HG02938 (cell line): ENCODE results near the gene RNU1-2.
"Not testable (repeated sequence)": the region's sequence is repeated elsewhere in the genome, so short reads cannot be mapped to it uniquely, and the experiment has no call there.

Experiments used
- ATAC-seq: cut with Tn5 transposase; IDR thresholded peaks from one replicate; pipeline ENCODE4 v1.9.1; 2021; ENCODE audit warnings: mild to moderate bottlenecking, moderate library complexity; ENCODE audit not compliant: unreplicated experiment

RNU1-2 gene

DNA sequence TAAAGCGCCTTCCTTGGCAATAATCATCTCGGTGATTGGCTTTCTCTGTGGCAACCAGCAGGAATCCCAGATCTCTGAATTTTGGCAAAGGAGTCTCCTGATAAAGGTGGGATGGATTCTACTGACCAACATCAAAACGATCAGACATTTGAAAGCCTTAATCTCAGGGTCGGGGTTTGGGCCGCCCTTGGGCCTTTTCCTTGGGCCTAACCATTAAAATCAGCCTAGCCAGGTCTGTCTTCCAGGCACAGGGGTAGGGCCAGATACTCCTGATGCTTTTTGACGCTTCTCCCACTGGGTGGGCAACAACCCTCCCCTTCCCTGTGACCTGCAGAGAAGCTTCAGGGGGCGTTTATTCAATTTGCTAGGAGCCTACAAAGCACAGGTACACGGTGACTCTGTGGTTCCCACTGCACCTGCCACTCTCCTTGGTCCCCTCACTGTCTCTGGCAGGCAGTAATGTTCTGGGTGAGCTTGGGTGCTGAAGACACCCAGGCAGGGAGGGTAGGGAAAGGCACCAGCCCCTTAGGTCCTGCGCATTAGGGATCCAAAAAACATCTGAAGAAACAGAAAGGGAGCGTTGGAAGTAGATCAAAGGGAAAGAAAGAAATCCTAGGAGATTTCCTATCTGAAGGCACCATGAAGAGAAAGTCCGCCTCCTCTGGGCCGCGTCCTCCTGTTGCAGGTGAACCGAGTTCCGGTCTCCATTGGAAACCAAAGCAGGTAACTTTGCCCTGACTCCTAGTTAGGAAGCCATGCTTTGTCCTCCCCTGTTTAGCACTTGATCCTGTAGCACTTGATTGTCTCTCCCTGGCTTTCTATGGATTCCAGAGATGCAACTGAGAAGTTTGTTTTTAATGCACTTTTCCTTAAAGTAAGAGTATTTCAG lies 12.3 kb downstream of the RNU1-2 start:
- ATAC-seq = no peak

DNA sequence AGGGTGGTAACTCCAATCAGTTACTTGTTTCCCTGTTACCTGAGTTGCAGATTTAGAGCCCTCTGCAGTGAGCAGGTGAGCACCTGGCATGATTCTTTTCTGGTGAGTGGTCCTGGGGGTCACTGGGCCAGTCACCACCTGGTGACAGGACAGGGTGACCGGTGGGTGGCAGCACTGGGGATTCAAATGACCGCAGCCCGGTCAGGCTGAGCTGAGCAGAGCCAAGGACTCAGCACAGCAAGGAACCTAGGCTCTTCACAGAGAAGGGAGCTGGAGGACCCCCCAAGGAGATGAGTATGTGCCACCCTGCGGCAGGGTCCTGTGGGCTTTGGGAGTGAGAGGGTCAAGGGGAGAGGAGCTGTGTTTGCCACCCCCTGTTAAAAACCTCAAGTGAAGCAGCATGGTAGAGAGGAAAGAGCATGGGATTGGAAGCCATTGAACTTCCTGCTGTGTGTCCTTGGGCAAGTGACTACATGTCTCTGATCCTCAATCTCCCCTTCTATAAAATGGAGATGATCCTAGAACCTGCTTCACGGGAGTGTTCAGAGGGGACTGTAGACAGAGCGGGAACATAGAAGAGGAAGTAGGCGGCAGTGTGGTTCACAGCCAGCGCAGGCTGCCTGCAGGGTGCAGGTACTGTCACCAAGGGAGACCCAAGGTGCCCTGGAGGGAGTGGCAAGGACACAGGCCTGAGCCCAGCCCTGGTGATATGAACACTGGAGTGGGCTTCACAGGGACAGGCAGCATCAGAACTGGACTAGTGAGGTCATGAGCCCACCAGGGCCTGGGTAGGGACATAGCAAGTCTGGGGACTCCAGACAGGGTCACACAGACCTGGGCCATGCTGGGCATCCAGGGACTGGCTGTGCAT lies 16.3 kb downstream of the RNU1-2 start:
- ATAC-seq = not testable (repeated sequence)

DNA sequence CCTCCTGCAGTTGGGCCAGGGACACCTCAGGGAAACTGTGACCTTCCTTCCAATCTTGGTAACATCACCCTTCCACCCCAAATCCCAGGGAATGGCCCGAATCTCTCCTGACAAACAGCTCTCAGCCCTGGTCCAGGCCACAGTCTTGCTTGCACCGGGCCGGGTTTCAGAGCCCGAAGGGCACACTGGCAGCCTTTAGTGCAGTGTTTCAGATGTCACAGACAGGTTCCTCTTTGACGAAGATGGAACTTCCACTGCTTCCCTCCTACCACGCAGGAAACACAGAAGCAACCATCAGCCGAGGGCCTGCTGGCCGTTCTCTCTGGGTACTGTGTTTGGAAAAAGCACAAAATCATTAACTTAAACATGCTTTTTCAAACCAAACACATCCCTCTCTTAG lies 17.0 kb downstream of the RNU1-2 start:
- ATAC-seq = not testable (repeated sequence)

DNA sequence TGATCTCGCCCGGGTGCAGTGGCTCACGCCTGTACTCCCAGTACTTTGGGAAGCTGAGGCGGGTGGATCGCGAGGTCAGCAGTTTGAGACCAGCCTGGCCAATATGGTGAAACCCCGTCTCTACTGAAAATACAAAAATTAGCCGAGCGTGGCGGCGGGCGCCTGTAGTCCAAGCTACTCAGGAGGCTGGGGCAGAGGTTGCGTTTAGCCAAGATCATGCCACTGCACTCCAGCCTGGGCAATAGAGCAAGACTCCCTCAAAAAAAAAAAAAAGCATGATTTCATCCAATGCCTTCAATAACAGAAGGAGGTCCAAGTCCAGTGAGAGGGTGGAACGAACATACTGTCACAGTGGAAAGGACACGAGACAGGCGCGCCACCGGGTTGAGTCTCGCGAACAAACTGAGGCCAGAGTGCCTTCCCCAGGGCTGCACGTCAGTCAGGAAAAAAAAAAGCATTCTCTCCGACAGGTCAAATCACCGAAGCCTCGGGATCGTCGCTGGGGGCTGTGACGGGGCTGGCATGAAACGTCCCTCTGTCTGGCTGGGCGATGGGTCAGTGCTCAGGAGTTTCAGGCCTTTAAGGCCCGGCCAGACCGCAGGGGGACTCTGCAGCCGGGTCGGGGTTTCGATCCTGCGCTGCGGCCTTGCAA lies 17.5 kb downstream of the RNU1-2 start:
- peak; percentile 13 for ATAC-seq

DNA sequence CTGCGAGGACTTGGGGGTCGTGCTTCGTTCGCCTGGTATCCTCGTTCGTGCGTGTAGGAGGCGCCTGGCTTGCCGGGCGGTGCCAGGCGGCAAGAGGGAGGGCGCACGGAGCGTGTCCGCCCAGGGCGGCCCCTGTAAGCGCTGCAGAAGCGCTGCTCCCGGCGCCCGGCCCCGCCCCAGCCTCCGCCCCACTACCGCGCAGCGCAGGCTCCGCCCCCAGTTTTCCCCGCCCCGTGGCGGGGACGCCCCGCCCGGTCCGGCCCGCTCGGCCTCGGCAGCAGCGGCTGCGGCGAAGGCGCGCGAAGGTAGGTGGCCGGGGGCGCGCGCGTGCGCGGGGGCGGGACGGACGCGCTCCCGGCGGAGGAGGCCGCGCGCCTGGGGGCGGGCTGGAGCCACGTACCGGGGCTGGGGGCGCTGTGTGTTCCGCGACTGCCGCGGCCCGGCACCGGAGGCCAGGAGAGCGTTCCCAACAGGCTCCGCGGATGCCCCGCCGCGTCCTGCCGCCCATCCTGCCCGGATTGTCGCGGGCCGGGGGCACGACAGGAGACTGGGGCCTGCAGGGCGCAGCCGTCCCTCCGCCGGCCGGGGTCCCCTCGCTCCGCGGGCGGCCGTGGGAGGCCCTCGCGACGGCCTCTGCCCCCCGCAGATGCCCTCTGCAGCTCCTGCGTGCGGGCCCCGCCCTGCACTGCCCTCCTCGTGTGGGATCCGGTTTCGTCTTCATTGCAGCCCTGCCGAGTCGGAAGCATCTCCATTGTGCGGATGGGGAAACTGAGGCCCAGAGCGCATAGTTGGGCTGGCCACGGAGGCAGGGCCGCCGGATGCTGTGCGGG lies 18.3 kb downstream of the RNU1-2 start:
- peak; percentile 61 for ATAC-seq

DNA sequence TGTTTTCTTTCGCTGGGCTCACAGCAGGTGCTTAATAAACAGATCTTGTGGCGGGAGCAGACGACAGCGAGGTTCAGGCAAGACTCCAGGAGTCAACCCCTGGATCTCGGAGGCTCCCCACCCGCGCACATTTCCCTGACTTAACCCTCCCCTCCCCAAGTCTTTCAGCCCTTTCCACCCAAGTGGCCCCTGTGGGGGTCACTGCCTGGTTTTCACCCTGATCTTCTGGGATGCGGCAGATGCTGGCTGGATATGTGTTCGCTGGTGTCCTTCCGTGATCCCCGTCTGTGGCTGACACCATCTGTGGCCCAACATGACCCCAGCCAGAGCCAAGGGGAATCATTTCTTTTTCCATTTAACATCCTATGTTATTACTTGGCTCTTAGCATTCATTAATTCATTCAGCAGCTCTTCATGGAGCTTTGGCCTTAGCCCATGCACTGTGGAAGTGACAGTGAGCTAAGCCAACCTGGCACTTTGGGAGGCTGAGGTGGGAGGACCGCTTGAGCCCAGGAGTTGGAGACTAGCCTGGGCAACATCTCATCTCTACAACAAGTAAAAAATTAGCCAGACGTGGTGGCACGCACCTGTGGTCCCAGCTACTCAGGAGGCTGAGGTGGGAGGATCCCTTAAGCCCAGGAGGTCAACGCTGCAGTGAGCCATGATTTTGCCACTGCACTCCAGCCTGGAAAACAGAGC lies 19.3 kb downstream of the RNU1-2 start:
- ATAC-seq = not testable (repeated sequence)

DNA sequence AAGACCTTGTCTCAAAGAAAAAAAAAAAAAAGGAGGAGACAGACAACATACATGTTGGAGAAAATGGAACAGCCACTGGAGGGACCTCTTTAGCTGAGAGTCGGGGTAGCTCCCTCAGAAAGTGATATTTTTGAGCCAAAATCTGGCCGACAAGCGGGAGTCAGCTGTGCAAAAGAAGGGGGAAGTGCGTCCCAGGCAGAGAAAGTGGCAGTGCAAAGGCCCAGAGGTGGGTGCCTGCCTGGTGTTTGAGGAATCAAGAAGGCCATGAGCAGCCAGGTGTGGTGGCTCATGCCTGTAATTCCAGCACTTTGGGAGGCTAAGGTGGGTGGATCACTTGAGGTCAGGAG lies 19.8 kb downstream of the RNU1-2 start:
- ATAC-seq = no peak

DNA sequence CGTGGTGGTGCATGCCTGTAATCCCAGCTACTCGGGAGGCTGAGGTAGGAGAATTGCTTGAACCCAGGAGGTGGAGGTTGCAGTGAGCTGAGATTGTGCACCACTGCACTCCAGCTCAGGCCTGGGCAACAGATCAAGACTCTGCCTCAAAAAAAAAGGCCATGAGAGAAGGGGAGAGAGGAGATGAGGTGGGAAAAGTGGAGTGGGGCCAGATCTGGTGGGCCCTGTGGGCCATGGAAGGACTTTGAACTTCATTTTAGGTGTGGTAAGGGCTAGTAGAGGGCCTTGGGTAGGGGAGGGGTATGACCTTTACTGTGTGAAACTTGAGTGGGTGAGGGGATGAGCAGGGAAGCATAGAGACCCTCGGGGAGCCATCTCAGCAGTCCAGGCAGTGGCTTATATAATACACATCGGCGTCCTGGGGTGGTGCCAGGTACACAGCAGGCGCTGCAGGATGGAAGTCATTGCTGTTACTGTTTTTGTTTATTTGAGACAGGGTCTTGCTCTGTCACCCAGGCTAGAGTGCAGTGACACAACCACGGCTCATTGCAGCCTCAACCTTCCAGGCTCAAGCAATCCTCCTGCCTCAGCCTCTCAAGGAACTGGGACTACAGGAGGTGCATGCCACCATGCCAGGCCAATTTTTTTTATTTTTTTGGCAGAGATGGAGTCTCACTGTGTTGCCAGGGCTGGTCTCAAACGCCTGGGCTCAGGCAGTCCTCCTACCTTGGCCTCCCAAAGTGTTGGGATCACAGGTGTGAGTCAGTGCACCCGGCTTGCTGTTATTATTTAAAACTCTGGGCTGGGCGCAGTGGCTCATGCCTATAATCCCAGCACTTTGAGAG lies 20.5 kb downstream of the RNU1-2 start:
- ATAC-seq = not testable (repeated sequence)

DNA sequence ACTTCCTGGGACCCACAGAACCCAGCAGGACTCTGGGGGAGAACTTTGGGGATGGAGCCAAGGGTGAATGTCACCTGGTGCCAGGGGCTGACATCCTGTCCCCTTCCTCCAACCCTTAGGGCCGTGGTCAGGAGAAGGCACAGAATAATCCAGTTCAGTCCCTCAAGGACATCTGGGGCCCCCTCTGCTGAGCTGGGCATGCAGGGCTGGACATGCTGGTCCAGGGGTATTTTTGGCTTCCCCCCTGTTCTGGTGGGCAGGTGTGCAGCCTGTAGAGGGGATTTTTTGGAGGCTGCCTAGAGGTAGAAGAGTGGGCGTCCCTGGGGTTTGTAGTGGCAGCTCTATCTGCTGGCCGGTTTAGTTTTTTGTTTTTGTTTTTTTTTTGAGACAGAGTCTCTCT lies 22.6 kb downstream of the RNU1-2 start:
- ATAC-seq = no peak

DNA sequence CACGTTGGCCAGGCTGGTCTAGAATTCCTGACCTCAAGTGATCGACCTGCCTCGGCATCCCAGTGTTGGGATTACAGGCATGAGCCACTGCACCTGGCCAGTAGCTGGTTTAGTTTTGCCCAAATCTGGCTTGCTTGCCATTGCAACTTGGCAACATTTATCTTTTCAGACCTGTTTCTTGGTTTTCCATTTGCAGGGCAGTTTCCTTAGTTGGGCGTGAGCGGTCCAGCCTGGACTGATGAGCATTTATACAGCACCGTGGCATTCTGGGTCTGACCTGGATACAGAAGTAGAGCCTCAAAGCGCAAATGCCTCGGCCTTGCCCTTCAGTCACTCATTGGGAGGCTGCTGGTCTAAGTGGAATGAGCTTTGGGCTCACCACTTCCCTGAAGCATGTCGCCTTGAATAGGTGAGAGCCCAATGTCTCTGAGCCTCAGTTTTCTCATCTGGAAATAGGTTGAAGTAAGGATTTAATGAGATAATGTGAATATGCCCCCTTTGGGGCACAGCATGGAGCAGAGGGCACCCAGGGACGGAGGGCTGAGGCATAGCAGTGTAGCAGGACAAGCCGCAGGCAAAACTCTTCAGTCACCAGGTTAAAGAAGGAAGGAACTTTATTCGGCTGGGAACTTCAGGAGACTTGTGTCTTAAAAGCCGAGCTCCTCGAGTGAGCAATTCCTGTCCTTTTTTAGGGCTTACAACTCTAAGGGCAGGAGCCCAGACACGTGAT lies 23.3 kb downstream of the RNU1-2 start:
- not testable (repeated sequence) for ATAC-seq

DNA sequence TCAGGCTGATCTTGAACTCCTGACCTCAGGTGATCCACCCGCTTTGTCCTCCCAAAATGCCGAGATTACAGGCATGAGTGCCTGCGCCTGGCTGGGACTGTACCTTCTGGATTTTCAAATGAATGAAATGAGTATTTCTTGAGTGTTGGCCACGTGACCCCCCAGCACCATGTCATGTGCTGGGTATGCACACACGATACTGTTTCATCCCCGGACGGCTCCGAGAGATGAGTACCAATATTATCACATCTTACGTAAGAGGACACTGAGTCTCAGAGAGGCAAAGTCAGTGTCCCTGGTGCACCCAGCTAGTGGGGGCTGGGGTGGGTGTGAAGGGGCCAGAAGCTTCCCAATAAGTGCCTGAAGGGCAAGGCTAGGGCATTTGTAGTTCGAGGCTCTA lies 25.2 kb downstream of the RNU1-2 start:
- ATAC-seq = no peak

DNA sequence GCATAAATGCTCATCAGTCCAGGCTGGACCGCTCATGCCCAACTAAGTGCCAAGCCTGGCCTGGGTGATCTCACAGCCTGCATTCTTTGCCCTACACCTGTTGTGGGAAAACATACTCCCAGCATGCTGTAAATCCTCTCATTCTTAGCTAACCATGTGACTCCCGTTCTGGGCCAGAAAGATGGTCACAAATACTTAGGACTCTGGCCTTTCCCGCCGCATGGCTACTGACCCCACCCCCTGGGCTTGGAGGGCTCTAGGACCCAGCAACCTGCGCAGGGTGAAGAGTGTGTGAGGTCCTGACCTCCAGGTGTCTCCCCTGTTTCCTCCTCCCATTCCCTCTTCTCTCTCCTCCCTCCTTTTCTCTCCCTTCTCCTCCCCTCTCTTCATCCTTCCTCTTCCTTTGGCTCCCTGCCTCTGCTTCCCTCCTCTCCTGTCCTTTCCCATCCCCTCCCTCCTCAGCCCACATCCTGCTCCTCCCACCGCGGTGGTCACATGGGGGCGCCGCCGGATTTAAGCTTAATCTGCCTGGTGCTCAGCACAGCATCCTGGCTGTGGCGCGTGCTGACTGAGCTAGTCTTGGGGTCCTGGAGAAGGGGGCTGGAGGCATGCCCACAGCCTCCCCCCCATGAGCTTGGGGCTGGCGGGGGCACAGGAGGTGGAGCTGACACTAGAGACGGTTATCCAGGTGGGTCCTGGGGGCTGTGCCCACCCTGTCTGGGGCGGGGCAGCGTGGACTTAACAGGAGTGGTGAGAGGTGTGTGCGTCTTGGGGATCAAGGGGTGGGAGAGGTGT lies 25.8 kb downstream of the RNU1-2 start, which contains the start of gene CROCC:
Gene CROCC (plus strand): TSS at position 541 of the 795 bp plus-strand sequence. CDS start 88 bp downstream, at position 629.
- no peak for ATAC-seq

DNA sequence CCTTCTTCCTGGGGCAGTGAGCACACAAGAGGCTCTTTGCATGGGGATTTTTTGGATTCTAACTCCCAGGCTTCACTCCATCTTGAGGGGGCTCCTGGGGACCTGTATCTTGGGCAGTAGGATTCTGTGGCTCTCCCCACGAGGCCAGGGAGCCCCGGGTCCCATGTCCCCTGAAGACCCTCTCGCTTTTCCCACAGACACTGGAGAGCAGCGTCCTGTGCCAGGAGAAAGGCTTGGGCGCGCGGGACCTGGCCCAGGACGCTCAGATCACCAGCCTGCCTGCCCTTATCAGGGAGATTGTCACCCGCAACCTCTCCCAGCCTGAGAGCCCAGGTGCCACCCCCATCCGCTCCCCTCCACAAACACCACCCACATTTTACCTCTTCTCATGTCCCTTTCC lies 26.7 kb downstream of the RNU1-2 start:
- ATAC-seq = no peak

DNA sequence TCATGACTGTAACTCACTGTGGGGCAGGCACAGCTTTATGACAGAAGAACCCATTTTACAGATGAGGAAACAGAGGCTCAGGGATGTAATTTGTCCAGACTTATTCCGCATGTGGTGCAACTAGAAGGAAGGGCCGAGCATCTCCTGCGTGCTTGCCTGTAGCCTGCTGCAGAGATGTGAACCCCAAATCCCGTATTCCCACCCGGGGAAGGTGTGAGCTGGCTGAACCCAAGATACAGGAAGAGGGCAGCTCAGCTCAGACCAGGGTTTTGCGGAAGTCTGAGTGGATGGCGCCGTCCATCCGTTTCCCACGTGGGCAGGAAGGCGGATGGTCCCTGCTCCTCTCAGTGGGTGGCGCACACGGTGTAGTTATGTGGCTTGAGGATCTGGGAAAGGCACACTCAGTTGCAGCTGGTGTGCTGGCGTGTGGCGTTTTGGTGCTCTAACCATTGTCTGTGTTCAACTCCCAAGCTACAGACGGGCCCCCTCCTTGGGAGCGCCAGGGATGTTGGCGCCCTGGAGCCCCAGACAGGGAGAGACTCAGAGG lies 27.2 kb downstream of the RNU1-2 start:
- ATAC-seq = no peak

DNA sequence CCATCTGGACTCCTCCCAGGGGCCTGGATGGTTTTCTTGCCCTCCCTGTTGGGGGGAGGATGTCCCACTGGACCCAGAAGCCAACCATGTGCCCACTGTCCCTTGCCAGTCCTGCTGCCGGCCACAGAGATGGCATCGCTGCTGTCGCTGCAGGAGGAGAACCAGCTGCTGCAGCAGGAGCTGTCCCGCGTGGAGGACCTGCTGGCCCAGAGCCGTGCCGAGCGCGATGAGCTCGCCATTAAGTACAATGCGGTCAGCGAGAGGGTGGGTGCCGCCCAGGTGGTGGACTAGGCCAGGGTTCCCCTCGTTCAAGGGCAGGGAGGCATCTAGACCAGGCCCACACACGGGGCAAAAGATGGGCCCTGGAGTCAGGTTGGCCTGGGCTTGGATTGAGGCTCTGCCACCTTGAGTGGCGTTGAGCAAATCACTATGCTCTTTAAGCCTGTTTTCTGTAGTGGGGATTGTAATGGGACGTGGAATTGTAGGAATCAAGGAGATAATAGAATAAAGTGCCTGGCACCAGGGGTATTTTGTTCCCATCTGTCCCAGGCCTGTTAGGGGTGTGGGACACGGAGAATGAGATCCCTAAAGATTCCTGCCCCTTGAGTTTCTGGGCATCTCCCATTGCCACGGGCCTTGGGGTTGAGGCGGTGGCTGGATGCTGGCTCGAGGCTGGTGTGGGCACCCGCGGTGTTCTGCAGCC lies 28.6 kb downstream of the RNU1-2 start:
- ATAC-seq = no peak

DNA sequence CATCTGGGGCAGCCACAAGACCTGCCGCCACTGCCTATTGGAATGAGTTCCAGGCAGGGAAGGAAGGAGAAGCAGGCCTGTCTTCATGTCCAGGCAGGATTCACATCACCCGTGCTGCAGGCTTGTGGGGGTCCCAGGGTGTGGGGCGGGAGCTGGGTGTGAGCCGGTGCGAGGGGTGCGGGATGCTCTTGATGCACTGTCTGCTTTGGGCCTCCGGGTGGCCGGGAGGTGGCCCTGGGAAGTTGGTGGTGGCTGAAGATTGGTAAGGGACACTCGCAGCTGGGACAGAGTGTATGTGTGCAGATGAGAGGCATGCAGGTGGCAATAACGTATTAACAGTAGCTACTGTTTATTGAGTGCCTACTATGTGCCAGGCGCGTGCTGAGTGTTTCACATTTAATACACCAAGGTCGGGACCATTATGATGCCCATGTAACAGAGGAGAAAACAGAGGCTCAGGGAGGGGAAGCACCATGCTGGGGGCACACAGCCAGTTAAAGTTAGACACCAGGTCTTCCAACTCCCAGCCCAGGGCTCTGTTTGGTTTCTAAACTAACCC lies 29.2 kb downstream of the RNU1-2 start:
- no peak for ATAC-seq
